Activated naive CD4-positive, alpha-beta T cell treated with anti-CD3 and anti-CD28 coated beads, Interleukin-2, amount 10 ng/mL, durations not matched to agents 7 days and 5 days (primary cell): ENCODE data around the gene STX8.

Experiments
- CTCF ChIA-PET: fragments of 350-600 bp; sonication (Branson Sonifier 250); formaldehyde crosslinking; loops from one replicate; lab custom pipeline; 2021; ENCODE audit warnings: antibody characterized with exemption; lab: Charles Lee
- DNase-seq: peaks from one replicate; pipeline ENCODE4 v3.0.0-alpha.2; 2020
- H3K27ac Mint-ChIP-seq: one replicate; pipeline ENCODE4 v1.8.0; 2021; ENCODE audit warnings: mild to moderate bottlenecking, moderate library complexity, mixed read lengths
- H3K27me3 Mint-ChIP-seq: one replicate; pipeline ENCODE4 v1.8.0; 2021; ENCODE audit warnings: mild to moderate bottlenecking, mixed read lengths
- H3K36me3 Mint-ChIP-seq: one replicate; pipeline ENCODE4 v1.8.0; 2021; ENCODE audit warnings: mixed read lengths
- H3K4me1 Mint-ChIP-seq: one replicate; pipeline ENCODE4 v1.8.0; 2021; ENCODE audit warnings: mixed read lengths
- H3K4me3 Mint-ChIP-seq: one replicate; pipeline ENCODE4 v1.8.0; 2021; ENCODE audit warnings: mild to moderate bottlenecking, moderate library complexity, mixed read lengths
- H3K9me3 Mint-ChIP-seq: one replicate; pipeline ENCODE4 v1.8.0; 2021; ENCODE audit warnings: mixed read lengths

Gene STX8

DNA sequence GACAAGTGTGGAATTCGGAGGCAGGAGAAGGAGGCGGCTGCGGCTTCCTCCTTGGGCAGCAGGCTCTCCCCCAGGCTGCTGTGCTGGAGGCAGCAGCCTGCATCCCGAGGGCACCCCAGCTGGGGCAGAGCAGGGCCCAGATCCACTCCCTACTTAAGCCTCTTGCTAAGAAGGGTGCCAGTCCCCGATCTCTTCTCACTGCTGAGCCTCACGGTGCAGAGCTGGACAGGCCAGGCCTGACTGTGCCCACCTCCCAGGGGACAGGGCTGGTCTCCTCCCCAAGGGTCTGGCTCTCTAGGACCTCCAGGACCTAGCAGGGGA lies 343.5 kb downstream of the STX8 start:
- no peak for DNase-seq
- Mint-ChIP-seq H3K27me3 (peaks cover 24% of the 10 kb centered on the region), H3K27ac (no peak overlapping the region), H3K4me1 (no peaks in the 10 kb centered on the region), H3K36me3 (no peaks in the 10 kb centered on the region), H3K4me3 (no peak overlapping the region), H3K9me3 (no peaks in the 10 kb centered on the region)
- CTCF ChIA-PET, result interaction anchor here (0.6 kb wide), 1 partner anchor 110 kb away, joined by 4 read pairs; no protein-coding TSS in a partner anchor

DNA sequence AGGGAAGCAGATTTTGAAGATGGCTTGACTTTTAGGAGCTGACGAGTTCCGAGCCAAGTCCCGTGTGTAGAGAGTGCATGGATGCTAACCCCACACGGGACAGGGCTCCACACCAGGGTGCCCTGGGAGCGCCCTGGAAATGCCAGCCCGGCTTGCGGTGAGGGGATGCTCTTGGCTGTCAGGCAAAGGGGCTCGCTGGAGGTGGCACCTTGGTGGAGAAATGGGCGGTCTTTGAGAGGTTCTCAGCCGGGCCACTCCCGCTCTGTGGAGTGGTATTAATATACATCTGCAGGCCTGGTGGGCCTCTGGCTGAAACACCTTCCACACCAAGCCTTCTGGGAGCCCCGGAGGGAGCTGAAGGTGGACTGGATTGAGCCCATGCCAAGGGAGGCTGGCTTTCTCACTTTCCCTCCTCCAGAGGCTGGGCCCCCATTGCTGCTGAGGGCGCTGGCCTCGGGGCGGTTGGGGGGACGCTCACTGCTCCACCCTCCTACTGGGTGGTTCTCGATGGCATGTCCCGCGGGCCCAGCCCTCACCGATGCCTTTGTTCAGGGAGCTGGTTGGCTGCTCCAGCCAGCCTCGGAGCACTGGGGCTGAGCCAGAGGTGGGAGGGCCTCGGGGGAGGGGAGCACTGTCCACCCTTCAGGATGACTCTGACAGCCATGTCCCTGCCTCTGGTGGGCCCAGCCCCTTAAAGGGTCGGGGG lies 344.0 kb downstream of the STX8 start:
- Mint-ChIP-seq H3K27me3 (peaks cover 24% of the 10 kb centered on the region), H3K4me3 (no peak overlapping the region), H3K4me1 (peaks cover under 1% of the 10 kb centered on the region), H3K36me3 (no peaks in the 10 kb centered on the region), H3K9me3 (no peaks in the 10 kb centered on the region), H3K27ac (no peak overlapping the region)
- CTCF ChIA-PET, result interaction anchor here (0.6 kb wide), 1 partner anchor 110 kb away, joined by 4 read pairs; no protein-coding TSS in a partner anchor
- no peak for DNase-seq

GRCh38 chr17:9230861-9231260 lies 344.8 kb downstream of the STX8 start:
- Mint-ChIP-seq H3K27ac (no peak overlapping the region), H3K4me1 (peaks cover 2% of the 10 kb centered on the region), H3K27me3 (peaks cover 24% of the 10 kb centered on the region), H3K36me3 (no peaks in the 10 kb centered on the region), H3K9me3 (no peaks in the 10 kb centered on the region), H3K4me3 (no peak overlapping the region)
- CTCF ChIA-PET, result no interaction called here
- DNase-seq, result no peak

- no peaks in the 10 kb centered on the region for H3K9me3 Mint-ChIP-seq
- peaks cover 2% of the 10 kb centered on the region for H3K4me1 Mint-ChIP-seq
- H3K36me3 Mint-ChIP-seq, result no peaks in the 10 kb centered on the region
- CTCF ChIA-PET, result no interaction called here
- no peak overlapping the region for H3K4me3 Mint-ChIP-seq
- DNase-seq, result no peak
- no peak overlapping the region for H3K27ac Mint-ChIP-seq
- peaks cover 24% of the 10 kb centered on the region for H3K27me3 Mint-ChIP-seq
These were observed 345.3 kb downstream of the STX8 start for GRCh38 chr17:9230346-9230745.

DNA sequence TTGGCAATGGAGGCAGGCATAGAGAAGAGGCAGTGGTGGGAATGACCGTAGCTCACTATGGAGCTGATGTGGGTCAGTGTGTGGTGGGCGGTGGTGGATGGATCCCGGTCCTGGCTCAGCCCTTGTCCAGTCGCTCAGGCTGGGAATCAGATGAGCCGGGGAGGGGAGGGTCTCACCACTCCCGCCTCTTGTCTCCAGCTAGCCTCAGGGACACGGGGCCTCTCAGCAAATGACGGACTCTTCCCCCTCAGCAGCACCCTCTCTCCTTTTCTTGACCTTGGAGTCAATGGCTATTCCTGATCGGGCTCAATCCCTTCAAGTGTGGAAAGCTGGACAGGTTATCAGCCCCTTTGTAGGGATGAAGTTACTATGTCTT lies 345.8 kb downstream of the STX8 start:
- Mint-ChIP-seq H3K27ac (no peak overlapping the region), H3K4me1 (peaks cover 2% of the 10 kb centered on the region), H3K36me3 (no peaks in the 10 kb centered on the region), H3K27me3 (peaks cover 24% of the 10 kb centered on the region), H3K4me3 (no peak overlapping the region), H3K9me3 (no peaks in the 10 kb centered on the region)
- DNase-seq, result no peak
- CTCF ChIA-PET, result no interaction called here

- peaks cover 2% of the 10 kb centered on the region for H3K4me1 Mint-ChIP-seq
- H3K27ac Mint-ChIP-seq, result no peak overlapping the region
- H3K4me3 Mint-ChIP-seq, result no peak overlapping the region
- H3K27me3 Mint-ChIP-seq, result peaks cover 21% of the 10 kb centered on the region
- no peaks in the 10 kb centered on the region for H3K9me3 Mint-ChIP-seq
- no peaks in the 10 kb centered on the region for H3K36me3 Mint-ChIP-seq
- DNase-seq, result no peak
- CTCF ChIA-PET, result no interaction called here
These were observed 346.3 kb downstream of the STX8 start for GRCh38 chr17:9229160-9229825.

GRCh38 chr17:9228408-9229159 lies 347.0 kb downstream of the STX8 start:
- CTCF ChIA-PET, result no interaction called here

DNA sequence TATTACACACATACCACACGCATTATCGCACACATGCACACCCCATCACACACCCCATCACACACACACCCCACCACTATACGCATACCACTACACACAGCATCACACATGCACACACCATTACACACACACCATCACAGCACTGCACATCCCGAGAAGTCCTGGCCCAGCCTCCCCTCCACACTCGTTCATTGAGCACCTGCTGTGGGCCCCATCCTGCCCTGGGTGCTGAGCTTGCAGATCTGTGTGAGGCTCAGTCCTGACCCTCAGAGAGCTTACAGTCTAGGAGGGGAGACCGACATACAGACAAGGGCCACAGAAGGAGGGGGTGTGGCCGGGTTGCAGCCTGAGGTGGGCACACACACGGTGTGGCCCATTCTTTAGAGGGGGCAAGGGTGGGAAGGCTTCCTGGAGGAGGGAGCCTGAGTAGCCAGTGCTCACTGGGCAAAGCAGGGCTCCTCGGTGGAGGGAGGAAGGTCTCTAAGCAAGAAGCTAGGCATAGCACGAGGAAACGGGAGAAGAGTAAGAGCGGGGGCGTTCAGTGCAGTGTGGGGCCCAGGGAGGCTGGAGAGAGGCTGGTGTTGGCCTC lies 347.7 kb downstream of the STX8 start:
- peaks cover 2% of the 10 kb centered on the region for H3K4me1 Mint-ChIP-seq
- CTCF ChIA-PET, result no interaction called here
- H3K4me3 Mint-ChIP-seq, result no peak overlapping the region
- H3K27ac Mint-ChIP-seq, result no peak overlapping the region
- H3K9me3 Mint-ChIP-seq, result no peaks in the 10 kb centered on the region
- DNase-seq, result no peak
- H3K27me3 Mint-ChIP-seq, result peaks cover 9% of the 10 kb centered on the region
- H3K36me3 Mint-ChIP-seq, result no peaks in the 10 kb centered on the region

More at GRCh38 chr17:9228408-9229159, 347.0 kb downstream of the STX8 start:
- H3K4me1 Mint-ChIP-seq, result peaks cover 2% of the 10 kb centered on the region
- H3K4me3 Mint-ChIP-seq, result no peak overlapping the region
- H3K27me3 Mint-ChIP-seq, result peaks cover 14% of the 10 kb centered on the region
- no peak overlapping the region for H3K27ac Mint-ChIP-seq
- no peaks in the 10 kb centered on the region for H3K9me3 Mint-ChIP-seq
- no peaks in the 10 kb centered on the region for H3K36me3 Mint-ChIP-seq
- no peak for DNase-seq

DNA sequence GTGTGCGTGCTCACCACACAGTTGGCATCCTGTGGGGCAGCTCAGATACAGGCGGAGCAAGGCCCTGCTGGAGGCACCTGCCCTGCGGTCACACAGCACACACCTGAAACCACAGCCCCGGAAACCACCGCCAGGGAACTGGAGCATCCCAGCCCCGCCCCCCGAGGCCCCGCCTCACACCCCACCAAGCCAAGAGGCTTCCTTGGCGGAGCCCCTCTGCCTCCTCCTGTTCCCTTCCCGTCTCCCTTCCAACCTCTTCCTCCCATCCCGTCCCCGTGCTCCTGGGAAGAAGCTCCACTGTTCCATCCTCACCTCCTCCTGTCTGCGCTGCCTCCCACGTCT lies 348.9 kb downstream of the STX8 start:
- Mint-ChIP-seq H3K27ac (no peak overlapping the region), H3K4me3 (no peak overlapping the region), H3K36me3 (no peaks in the 10 kb centered on the region), H3K27me3 (peaks cover 4% of the 10 kb centered on the region), H3K4me1 (peaks cover 2% of the 10 kb centered on the region), H3K9me3 (no peaks in the 10 kb centered on the region)
- DNase-seq, result peak; percentile 68
- CTCF ChIA-PET, result no interaction called here

DNA sequence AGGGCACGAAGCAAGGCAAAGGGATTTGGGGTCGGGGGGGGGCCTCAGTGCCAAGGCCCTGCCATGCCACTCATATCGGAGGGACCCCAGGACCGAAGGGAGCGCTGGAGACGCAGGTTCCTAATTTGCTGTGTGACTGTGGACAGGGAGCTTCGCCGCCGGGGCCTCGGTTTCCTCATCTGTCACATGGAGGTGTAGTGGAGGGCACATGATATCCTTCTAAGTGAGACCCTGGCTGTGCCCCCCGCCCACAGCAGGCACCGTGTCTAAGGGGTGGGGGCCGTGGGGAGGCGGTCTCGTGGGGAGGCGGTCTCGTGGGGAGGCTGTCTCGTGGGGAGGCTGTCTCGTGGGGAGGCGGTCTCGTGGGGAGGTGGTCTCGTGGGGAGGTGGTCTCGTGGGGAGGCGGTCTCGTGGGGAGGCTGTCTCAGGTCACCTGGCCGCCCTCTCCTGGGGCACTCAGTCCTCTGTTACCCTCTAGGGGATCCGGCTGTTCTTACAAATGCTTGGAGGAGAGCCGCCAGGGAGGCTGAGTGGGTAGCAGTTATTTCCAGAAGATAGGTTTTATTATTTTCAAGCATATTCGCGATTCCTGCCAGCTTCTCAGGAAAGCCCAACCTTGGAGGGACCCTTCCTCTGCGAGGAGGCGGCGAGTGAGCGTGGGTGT lies 349.4 kb downstream of the STX8 start:
- DNase-seq, result no peak
- Mint-ChIP-seq H3K27me3 (peaks cover 4% of the 10 kb centered on the region), H3K9me3 (no peaks in the 10 kb centered on the region), H3K4me1 (peaks cover 2% of the 10 kb centered on the region), H3K27ac (no peak overlapping the region), H3K4me3 (no peak overlapping the region), H3K36me3 (no peaks in the 10 kb centered on the region)
- CTCF ChIA-PET, result no interaction called here

DNA sequence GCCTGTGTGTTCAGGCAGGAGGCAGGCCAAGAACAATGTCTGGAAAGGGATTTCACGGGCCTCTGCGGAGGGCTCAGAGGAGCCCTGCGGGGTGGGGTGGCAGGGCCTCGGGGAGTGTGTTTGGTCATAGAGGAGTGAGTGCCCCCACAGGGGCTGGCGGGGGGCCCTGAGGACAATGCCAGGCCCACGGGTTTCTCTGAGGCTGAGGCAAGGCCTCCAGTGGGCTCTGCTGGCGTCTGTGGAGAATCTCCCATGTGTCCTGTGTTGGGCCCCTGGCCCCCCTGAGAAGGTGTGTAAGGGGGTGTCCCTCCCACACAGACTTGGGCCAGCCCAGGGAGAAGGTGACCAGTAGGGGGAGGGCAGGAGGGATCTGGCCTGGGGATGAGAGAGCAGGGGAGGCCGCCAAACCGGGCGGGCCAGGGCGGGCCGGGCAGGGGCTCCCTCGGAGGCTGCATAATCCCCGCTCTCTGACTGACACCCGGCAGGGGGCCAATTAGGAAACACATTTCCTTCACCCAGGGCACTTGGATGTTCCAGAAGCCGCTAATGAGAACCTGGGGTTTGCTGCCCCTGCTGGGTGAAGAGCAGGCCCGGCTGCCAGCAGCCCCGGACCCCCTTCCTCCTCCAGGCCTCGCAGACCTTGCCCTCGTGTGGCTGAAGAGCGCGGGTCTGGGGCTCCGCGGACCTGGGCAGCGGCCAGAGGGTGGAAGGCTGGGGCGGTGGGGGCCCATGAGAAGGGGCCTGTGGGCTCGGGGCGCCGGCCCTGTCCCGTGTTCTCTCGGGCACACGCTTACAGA lies 350.1 kb downstream of the STX8 start:
- H3K9me3 Mint-ChIP-seq, result no peaks in the 10 kb centered on the region
- CTCF ChIA-PET, result no interaction called here
- no peak overlapping the region for H3K4me3 Mint-ChIP-seq
- H3K27me3 Mint-ChIP-seq, result peaks cover 4% of the 10 kb centered on the region
- H3K4me1 Mint-ChIP-seq, result peaks cover 2% of the 10 kb centered on the region
- no peaks in the 10 kb centered on the region for H3K36me3 Mint-ChIP-seq
- no peak overlapping the region for H3K27ac Mint-ChIP-seq
- DNase-seq, result no peak

- CTCF ChIA-PET, result no interaction called here
These were observed 351.1 kb downstream of the STX8 start for GRCh38 chr17:9224485-9224884.

GRCh38 chr17:9223531-9223930 lies 352.1 kb downstream of the STX8 start:
- Mint-ChIP-seq H3K4me3 (no peak overlapping the region), H3K27me3 (no peaks in the 10 kb centered on the region), H3K4me1 (peaks cover 2% of the 10 kb centered on the region), H3K27ac (no peak overlapping the region), H3K9me3 (no peaks in the 10 kb centered on the region), H3K36me3 (no peaks in the 10 kb centered on the region)
- CTCF ChIA-PET, result interaction anchor here (0.6 to 1.2 kb wide), 2 partner anchors 55 to 69 kb away, joined by 4 read pairs; no protein-coding TSS in a partner anchor
- no peak for DNase-seq

More at GRCh38 chr17:9224485-9224884, 351.1 kb downstream of the STX8 start:
- Mint-ChIP-seq H3K27me3 (peaks cover 1% of the 10 kb centered on the region), H3K4me3 (no peak overlapping the region), H3K36me3 (no peaks in the 10 kb centered on the region), H3K4me1 (peaks cover 2% of the 10 kb centered on the region), H3K9me3 (no peaks in the 10 kb centered on the region), H3K27ac (no peak overlapping the region)
- no peak for DNase-seq

- Mint-ChIP-seq H3K27me3 (no peaks in the 10 kb centered on the region), H3K27ac (no peak overlapping the region), H3K9me3 (peaks cover 4% of the 10 kb centered on the region), H3K4me3 (no peak overlapping the region), H3K4me1 (peaks cover 2% of the 10 kb centered on the region), H3K36me3 (no peaks in the 10 kb centered on the region)
- CTCF ChIA-PET, result no interaction called here
- no peak for DNase-seq
These were observed 353.8 kb downstream of the STX8 start for GRCh38 chr17:9221922-9222180.
